Epidermal melanocyte (primary cell): Measurements from ENCODE around the gene CDH22.

ENCODE experiments used
- DNase-seq: peaks from one replicate; pipeline ENCODE4 v3.0.0; 2011; ENCODE audit warnings: low spot score; ENCODE audit not compliant: insufficient read length

The CDH22 gene

GRCh38 chr20:46127396-46128010, 180.8 kb downstream of the CDH22 start:
- DNase-seq = no peak

- DNase-seq = no peak
Observed at GRCh38 chr20:46126440-46127056, 181.8 kb downstream of the CDH22 start.
